BLaER1 treated with 17β-estradiol and CSF1 and Interleukin-3, amounts not matched to agents 10 nM and 100 nM (cell line): ENCODE results near the gene BGLAP.
"Not testable (repeated sequence)": the region's sequence is repeated elsewhere in the genome, so short reads cannot be mapped to it uniquely, and the experiment has no call there.

Source experiments
- H3K27ac ChIP-seq, 11 experiments: shearing (Covaris generic); formaldehyde crosslinking; 2 replicates each; pipeline ENCODE4 v1.8.1; 2022
- H3K27me3 ChIP-seq, 11 experiments: shearing (Covaris generic); formaldehyde crosslinking; 2 replicates each; pipeline ENCODE4 v1.8.1; 2022
- H3K36me3 ChIP-seq, 11 experiments: shearing (Covaris generic); formaldehyde crosslinking; 2 replicates each; pipeline ENCODE4 v1.8.1; 2022
- H3K4me1 ChIP-seq, 10 experiments: shearing (Covaris generic); formaldehyde crosslinking; 2 replicates each; pipeline ENCODE4 v1.8.1; 2022
- H3K4me2 ChIP-seq, 11 experiments: shearing (Covaris generic); formaldehyde crosslinking; 2 replicates each; pipeline ENCODE4 v1.8.1; 2022
- H3K4me3 ChIP-seq, 10 experiments: shearing (Covaris generic); formaldehyde crosslinking; 2 replicates each; pipeline ENCODE4 v1.8.1; 2022
- H3K9ac ChIP-seq, 11 experiments: shearing (Covaris generic); formaldehyde crosslinking; 2 replicates each; pipeline ENCODE4 v1.8.1; 2022
- H3K9me3 ChIP-seq, 11 experiments: shearing (Covaris generic); formaldehyde crosslinking; replicated peaks in 1 of 11; 2 replicates each; pipeline ENCODE4 v1.8.1; 2022
- H4K20me1 ChIP-seq, 11 experiments: shearing (Covaris generic); formaldehyde crosslinking; 2 replicates each; pipeline ENCODE4 v1.8.1; 2022
- Cebpa-rat ChIP-seq, 11 experiments: shearing (Covaris generic); IDR thresholded peaks; 2 replicates each; pipeline ENCODE4 v1.8.1; 2022

The BGLAP gene

GRCh38 chr1:156203331-156203730 lies 38.7 kb upstream of the BGLAP start:
- H3K9ac ChIP-seq, result no peak overlapping the region; a peak in 1 of 22 replicates
- H4K20me1 ChIP-seq, result peaks cover 9 to 76% (median 52%) of the 10 kb centered on the region in 11 experiments; a peak in 18 of 22 replicates
- no peak overlapping the region for H3K27ac ChIP-seq
- no peaks in the 10 kb centered on the region for H3K27me3 ChIP-seq
- no peak for TF ChIP-seq Cebpa-rat (IDR thresholded peaks at IDR 0.05)
- no peaks in the 10 kb centered on the region for H3K9me3 ChIP-seq
- H3K4me1 ChIP-seq, result peaks cover 0 to 51% (median 18%) of the 10 kb centered on the region in 10 experiments; a peak in 14 of 20 replicates
- H3K4me3 ChIP-seq, result no peak overlapping the region
- H3K4me2 ChIP-seq, result peak overlapping the region in 2 of 11 experiments; percentile 9 to 21; a peak in 2 of 22 replicates
- peaks cover 60 to 95% (median 87%) of the 10 kb centered on the region in 11 experiments for H3K36me3 ChIP-seq

- Histone ChIP-seq H4K20me1 (peaks cover 0 to 62% (median 38%) of the 10 kb centered on the region in 11 experiments; a peak in 16 of 22 replicates), H3K27ac (no peak overlapping the region), H3K9ac (no peak overlapping the region), H3K9me3 (no peaks in the 10 kb centered on the region), H3K4me2 (no peak overlapping the region), H3K27me3 (no peaks in the 10 kb centered on the region), H3K4me3 (no peak overlapping the region), H3K36me3 (peaks cover 60 to 95% (median 87%) of the 10 kb centered on the region in 11 experiments), H3K4me1 (peaks cover 0 to 37% (median 16%) of the 10 kb centered on the region in 10 experiments; a peak in 14 of 20 replicates)
- TF ChIP-seq Cebpa-rat (IDR thresholded peaks at IDR 0.05), result no peak
Measured at GRCh38 chr1:156204686-156205085, 37.3 kb upstream of the BGLAP start.

GRCh38 chr1:156211243-156211642 lies 30.7 kb upstream of the BGLAP start:
- peaks cover 15 to 34% (median 21%) of the 10 kb centered on the region in 10 experiments for H3K4me1 ChIP-seq
- no peak overlapping the region for H3K9ac ChIP-seq
- H3K27ac ChIP-seq, result no peak overlapping the region
- H4K20me1 ChIP-seq, result peaks cover 0 to 17% (median 3%) of the 10 kb centered on the region in 11 experiments; a peak in 6 of 22 replicates
- H3K4me3 ChIP-seq, result no peak overlapping the region
- H3K36me3 ChIP-seq, result peaks cover 50 to 84% (median 70%) of the 10 kb centered on the region in 11 experiments
- H3K27me3 ChIP-seq, result no peaks in the 10 kb centered on the region
- H3K9me3 ChIP-seq, result no peaks in the 10 kb centered on the region
- no peak for TF ChIP-seq Cebpa-rat (IDR thresholded peaks at IDR 0.05)
- no peak overlapping the region for H3K4me2 ChIP-seq

GRCh38 chr1:156212130-156212529 lies 29.9 kb upstream of the BGLAP start:
- peaks cover 16 to 41% (median 24%) of the 10 kb centered on the region in 10 experiments for H3K4me1 ChIP-seq
- TF ChIP-seq Cebpa-rat (IDR thresholded peaks at IDR 0.05), result no peak
- peak overlapping the region; percentile 68 to 82 (median 71); a peak in 18 of 20 replicates for H3K4me3 ChIP-seq
- H3K36me3 ChIP-seq, result peaks cover 42 to 80% (median 67%) of the 10 kb centered on the region in 11 experiments
- H4K20me1 ChIP-seq, result peaks cover 0 to 13% (median 0%) of the 10 kb centered on the region in 11 experiments; a peak in 4 of 22 replicates
- H3K4me2 ChIP-seq, result peak overlapping the region; percentile 65 to 97 (median 90)
- peak overlapping the region; percentile 89 to 96 (median 94); a peak in 20 of 22 replicates for H3K27ac ChIP-seq
- H3K9me3 ChIP-seq, result peaks cover 0 to 4% (median 0%) of the 10 kb centered on the region in 11 experiments; a peak in 3 of 22 replicates
- H3K9ac ChIP-seq, result peak overlapping the region; percentile 87 to 95 (median 93)
- H3K27me3 ChIP-seq, result no peaks in the 10 kb centered on the region

- peaks cover 0 to 4% (median 0%) of the 10 kb centered on the region in 11 experiments; a peak in 3 of 22 replicates for H3K9me3 ChIP-seq
- peaks cover 36 to 71% (median 59%) of the 10 kb centered on the region in 11 experiments for H3K36me3 ChIP-seq
- H4K20me1 ChIP-seq, result peaks cover 0 to 19% (median 0%) of the 10 kb centered on the region in 11 experiments; a peak in 4 of 22 replicates
- no peaks in the 10 kb centered on the region for H3K27me3 ChIP-seq
- no peak for TF ChIP-seq Cebpa-rat (IDR thresholded peaks at IDR 0.05)
- peak within 1 kb of the TSS; percentile 87 to 95 (median 93) for H3K9ac ChIP-seq
- H3K27ac ChIP-seq, result peak within 1 kb of the TSS; percentile 89 to 96 (median 94)
- peak within 1 kb of the TSS; percentile 84 to 97 (median 93) for H3K4me2 ChIP-seq
- H3K4me1 ChIP-seq, result peaks cover 19 to 50% (median 33%) of the 10 kb centered on the region in 10 experiments
- H3K4me3 ChIP-seq, result peak within 1 kb of the TSS; percentile 68 to 82 (median 71)
Measured at GRCh38 chr1:156212833-156213643, 28.9 kb upstream of the BGLAP start, which contains the start of gene PMF1. Gene PMF1, plus strand, starts transcription at chr1:156213007. Its CDS starts 9 bp downstream, at chr1:156213016.

- Histone ChIP-seq H3K9ac (peak overlapping the region; percentile 87 to 95 (median 93)), H3K36me3 (peaks cover 31 to 68% (median 53%) of the 10 kb centered on the region in 11 experiments), H3K27me3 (no peaks in the 10 kb centered on the region), H3K4me3 (peak overlapping the region; percentile 68 to 82 (median 71)), H4K20me1 (peaks cover 0 to 24% (median 0%) of the 10 kb centered on the region in 11 experiments; a peak in 4 of 22 replicates), H3K4me1 (peaks cover 19 to 56% (median 37%) of the 10 kb centered on the region in 10 experiments), H3K27ac (peak overlapping the region; percentile 89 to 96 (median 94)), H3K4me2 (peak overlapping the region; percentile 84 to 97 (median 93)), H3K9me3 (peaks cover 0 to 4% (median 0%) of the 10 kb centered on the region in 11 experiments; a peak in 3 of 22 replicates)
- TF ChIP-seq Cebpa-rat (IDR thresholded peaks at IDR 0.05), result no peak
Measured at GRCh38 chr1:156213644-156213966, 28.4 kb upstream of the BGLAP start.

GRCh38 chr1:156214024-156214748 lies 27.8 kb upstream of the BGLAP start:
- Histone ChIP-seq H3K4me3 (peak overlapping the region; percentile 68 to 82 (median 71)), H3K27ac (peak overlapping the region; percentile 89 to 96 (median 94); a peak in 21 of 22 replicates), H3K4me1 (peaks cover 19 to 62% (median 41%) of the 10 kb centered on the region in 10 experiments), H3K4me2 (peak overlapping the region; percentile 84 to 97 (median 93)), H3K9ac (peak overlapping the region; percentile 87 to 95 (median 93); a peak in 21 of 22 replicates), H4K20me1 (peaks cover 0 to 24% (median 0%) of the 10 kb centered on the region in 11 experiments; a peak in 4 of 22 replicates), H3K27me3 (no peaks in the 10 kb centered on the region), H3K9me3 (peaks cover 0 to 4% (median 0%) of the 10 kb centered on the region in 11 experiments; a peak in 3 of 22 replicates), H3K36me3 (peaks cover 25 to 68% (median 48%) of the 10 kb centered on the region in 11 experiments)
- TF ChIP-seq Cebpa-rat (IDR thresholded peaks at IDR 0.05), result no peak

- Histone ChIP-seq H3K4me1 (peaks cover 19 to 76% (median 49%) of the 10 kb centered on the region in 10 experiments), H3K4me2 (peak overlapping the region in 4 of 11 experiments; percentile 8 to 55 (median 54); a peak in 7 of 22 replicates), H3K27ac (peak overlapping the region in 4 of 11 experiments; percentile 15 to 53 (median 34); a peak in 6 of 22 replicates), H4K20me1 (peaks cover 0 to 33% (median 0%) of the 10 kb centered on the region in 11 experiments; a peak in 3 of 22 replicates), H3K36me3 (peaks cover 16 to 68% (median 41%) of the 10 kb centered on the region in 11 experiments)
- not testable (repeated sequence) for H3K9me3 ChIP-seq, H3K9ac ChIP-seq, H3K27me3 ChIP-seq, H3K4me3 ChIP-seq
Measured at GRCh38 chr1:156216361-156217086, 25.5 kb upstream of the BGLAP start.
